Transverse colon (tissue), 4 donors: ENCODE results near the gene PRPF6.

Experiments used
- POLR2A ChIP-seq: fragments of 450-650 bp; IDR thresholded peaks from one replicate; pipeline ENCODE4 v1.6.1; 2016; ENCODE audit warnings: antibody characterized with exemption, mild to moderate bottlenecking, moderate library complexity
- POLR2AphosphoS5 ChIP-seq, 3 donors: sonication (generic); formaldehyde crosslinking; IDR thresholded peaks; one replicate each; pipeline ENCODE4 v1.6.1; 2016; ENCODE audit warnings: antibody characterized with exemption in 3 of 3
- TF ChIP-seq, protein P1 (sequence below), 5 experiments: fragments of 200-600 bp in 3 of 5; fragments of 450-650 bp in 2 of 5; sonication (generic) in 3 of 5; IDR thresholded peaks; 1 replicate in 2 of 5; 2 replicates in 3 of 5; pipeline ENCODE4 v1.5.1; 2016 to 2017; ENCODE audit warnings: antibody characterized with exemption in 5 of 5, inconsistent platforms in 3 of 5, mild to moderate bottlenecking in 2 of 5, moderate library complexity in 1 of 5

DNA sequence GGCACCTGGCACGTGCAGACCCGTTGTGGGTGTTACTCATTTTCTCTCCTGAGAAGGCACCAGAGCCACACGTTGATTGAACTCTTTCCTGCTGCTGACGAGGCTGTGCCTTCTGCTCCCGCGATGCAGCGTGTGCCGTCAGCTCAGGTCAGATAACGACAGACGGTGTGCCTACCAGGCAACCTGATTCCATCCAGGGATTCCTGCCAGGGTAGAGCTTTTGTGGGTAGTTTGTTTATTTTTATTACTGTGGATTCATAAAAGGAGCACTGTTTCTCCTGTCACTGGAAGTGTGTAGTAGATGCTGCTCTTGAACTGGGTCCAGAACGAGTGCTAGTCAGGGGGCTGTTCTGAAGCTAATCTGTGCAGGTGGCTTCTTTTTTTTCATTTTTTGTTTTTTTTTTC, 20.7 kb downstream of the PRPF6 start:
- TF ChIP-seq, protein P1, sequence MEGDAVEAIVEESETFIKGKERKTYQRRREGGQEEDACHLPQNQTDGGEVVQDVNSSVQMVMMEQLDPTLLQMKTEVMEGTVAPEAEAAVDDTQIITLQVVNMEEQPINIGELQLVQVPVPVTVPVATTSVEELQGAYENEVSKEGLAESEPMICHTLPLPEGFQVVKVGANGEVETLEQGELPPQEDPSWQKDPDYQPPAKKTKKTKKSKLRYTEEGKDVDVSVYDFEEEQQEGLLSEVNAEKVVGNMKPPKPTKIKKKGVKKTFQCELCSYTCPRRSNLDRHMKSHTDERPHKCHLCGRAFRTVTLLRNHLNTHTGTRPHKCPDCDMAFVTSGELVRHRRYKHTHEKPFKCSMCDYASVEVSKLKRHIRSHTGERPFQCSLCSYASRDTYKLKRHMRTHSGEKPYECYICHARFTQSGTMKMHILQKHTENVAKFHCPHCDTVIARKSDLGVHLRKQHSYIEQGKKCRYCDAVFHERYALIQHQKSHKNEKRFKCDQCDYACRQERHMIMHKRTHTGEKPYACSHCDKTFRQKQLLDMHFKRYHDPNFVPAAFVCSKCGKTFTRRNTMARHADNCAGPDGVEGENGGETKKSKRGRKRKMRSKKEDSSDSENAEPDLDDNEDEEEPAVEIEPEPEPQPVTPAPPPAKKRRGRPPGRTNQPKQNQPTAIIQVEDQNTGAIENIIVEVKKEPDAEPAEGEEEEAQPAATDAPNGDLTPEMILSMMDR (IDR thresholded peaks at IDR 0.05), result no peak
- TF ChIP-seq POLR2AphosphoS5 (IDR thresholded peaks at IDR 0.05) (no peak), POLR2A (no peak)
